ENCODE measurements around the gene WIPF1.

WIPF1 gene

DNA sequence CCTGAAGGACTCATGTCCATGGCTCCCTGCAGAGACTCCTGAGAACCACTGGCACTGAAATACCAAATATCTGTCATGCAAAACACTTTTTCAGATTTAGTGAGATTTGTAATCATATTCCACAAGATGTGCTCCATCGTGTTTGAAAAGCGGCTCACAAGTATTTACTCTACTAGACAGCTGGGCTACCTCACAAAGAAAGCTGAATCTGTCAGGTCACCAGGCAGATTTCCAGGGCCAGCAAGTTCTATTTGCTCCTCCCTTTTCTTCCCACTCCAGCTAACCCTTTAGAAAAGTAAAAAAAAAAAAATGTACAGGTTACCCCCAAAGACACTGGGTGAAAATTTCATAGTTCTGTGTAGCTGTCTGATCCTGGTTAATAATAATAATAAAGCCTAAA, 22.9 kb downstream of the WIPF1 start:
- TF ChIP-seq, protein P1, sequence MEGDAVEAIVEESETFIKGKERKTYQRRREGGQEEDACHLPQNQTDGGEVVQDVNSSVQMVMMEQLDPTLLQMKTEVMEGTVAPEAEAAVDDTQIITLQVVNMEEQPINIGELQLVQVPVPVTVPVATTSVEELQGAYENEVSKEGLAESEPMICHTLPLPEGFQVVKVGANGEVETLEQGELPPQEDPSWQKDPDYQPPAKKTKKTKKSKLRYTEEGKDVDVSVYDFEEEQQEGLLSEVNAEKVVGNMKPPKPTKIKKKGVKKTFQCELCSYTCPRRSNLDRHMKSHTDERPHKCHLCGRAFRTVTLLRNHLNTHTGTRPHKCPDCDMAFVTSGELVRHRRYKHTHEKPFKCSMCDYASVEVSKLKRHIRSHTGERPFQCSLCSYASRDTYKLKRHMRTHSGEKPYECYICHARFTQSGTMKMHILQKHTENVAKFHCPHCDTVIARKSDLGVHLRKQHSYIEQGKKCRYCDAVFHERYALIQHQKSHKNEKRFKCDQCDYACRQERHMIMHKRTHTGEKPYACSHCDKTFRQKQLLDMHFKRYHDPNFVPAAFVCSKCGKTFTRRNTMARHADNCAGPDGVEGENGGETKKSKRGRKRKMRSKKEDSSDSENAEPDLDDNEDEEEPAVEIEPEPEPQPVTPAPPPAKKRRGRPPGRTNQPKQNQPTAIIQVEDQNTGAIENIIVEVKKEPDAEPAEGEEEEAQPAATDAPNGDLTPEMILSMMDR (IDR thresholded peaks at IDR 0.05; ENCODE audit: low read depth, low read length): no peak
- in situ Hi-C loops (cut with HindIII; ENCODE audit: low sequenced_read_pairs): no loop called here
- no peak for DNase-seq (ENCODE audit: low read depth, low spot score)
- H3K4me3 ChIP-seq (ENCODE audit: low read depth, low read length): no peak overlapping the region

- TF ChIP-seq, protein P1 (IDR thresholded peaks at IDR 0.05; ENCODE audit: low read depth, low read length): no peak
- no peak for DNase-seq (ENCODE audit: low read depth, low spot score)
- in situ Hi-C loops (cut with HindIII; ENCODE audit: low sequenced_read_pairs): no loop called here
- no peak overlapping the region for H3K4me3 ChIP-seq (ENCODE audit: low read depth, low read length)
Observed at GRCh38 chr2:174573621-174574081, 24.0 kb downstream of the WIPF1 start.

DNA sequence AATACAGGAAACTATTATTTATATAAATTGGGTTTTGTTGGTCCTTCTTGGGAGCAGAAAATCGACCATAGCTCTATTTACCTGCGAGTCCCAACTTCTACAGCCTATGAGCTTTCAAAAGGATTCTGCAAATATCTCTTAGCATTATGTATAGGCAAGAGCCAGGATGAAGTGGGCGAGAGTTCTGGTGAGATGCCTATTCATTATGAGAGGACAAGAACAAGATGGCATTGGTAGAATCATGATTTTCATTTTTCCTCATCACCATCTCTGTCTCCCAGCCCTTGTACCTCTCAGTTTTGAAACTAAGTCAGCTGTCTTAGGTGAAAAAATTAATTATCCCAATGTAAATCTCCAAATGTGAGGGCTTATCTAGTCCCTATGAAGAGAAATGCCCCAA, 25.0 kb downstream of the WIPF1 start:
- H3K4me3 ChIP-seq (ENCODE audit: low read depth, low read length): no peak overlapping the region
- DNase-seq (ENCODE audit: low read depth, low spot score): no peak
- TF ChIP-seq, protein P1 (IDR thresholded peaks at IDR 0.05; ENCODE audit: low read depth, low read length): no peak
- in situ Hi-C loops (cut with HindIII; ENCODE audit: low sequenced_read_pairs): no loop called here

DNA sequence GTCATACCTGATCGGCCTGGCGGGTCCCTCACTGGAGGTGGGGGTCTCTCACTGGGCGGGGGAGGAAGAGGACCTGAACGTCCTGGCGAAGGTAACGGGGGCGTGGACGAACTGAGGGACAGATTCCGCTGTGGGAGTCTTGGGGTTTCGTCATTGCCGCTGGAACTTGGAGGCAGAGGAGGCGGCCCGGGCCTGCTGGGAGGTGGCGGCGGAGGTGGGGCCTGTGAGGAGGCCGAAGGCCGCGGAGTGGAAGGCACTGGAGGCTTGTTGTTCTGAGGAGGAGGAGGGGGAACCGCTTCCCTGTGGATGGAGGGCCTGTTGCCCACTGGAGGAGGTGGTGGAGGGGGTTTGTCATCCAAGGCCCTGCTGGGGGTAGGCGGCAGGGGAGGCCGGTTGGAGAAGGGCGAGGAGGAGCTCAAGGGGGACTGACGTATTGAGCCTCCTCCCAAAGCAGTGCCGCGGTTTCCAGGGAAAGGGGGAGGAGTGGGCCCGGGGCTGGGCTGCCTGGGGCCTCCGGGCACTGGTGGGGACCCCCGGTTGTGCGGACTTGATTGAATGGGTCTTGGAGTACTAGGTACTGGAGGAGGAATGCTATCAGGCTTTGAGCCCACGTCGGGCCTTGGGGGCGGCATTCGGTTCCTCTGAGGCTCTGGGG, 25.8 kb downstream of the WIPF1 start:
- TF ChIP-seq, protein P1 (IDR thresholded peaks at IDR 0.05; ENCODE audit: low read depth, low read length): no peak
- in situ Hi-C loops (cut with HindIII; ENCODE audit: low sequenced_read_pairs): no loop called here
- H3K4me3 ChIP-seq (ENCODE audit: low read depth, low read length): no peak overlapping the region
- DNase-seq (ENCODE audit: low read depth, low spot score): no peak

GRCh38 chr2:174570318-174570958, 27.2 kb downstream of the WIPF1 start:
- in situ Hi-C loops (cut with HindIII; ENCODE audit: low sequenced_read_pairs): no loop called here
- TF ChIP-seq, protein P1 (IDR thresholded peaks at IDR 0.05; ENCODE audit: low read depth, low read length): no peak
- no peak for DNase-seq (ENCODE audit: low read depth, low spot score)
- H3K4me3 ChIP-seq (ENCODE audit: low read depth, low read length): no peak overlapping the region

GRCh38 chr2:174569678-174570077, 27.9 kb downstream of the WIPF1 start:
- H3K4me3 ChIP-seq (ENCODE audit: low read depth, low read length): no peak overlapping the region
- TF ChIP-seq, protein P1 (IDR thresholded peaks at IDR 0.05; ENCODE audit: low read depth, low read length): no peak
- no peak for DNase-seq (ENCODE audit: low read depth, low spot score)
- in situ Hi-C loops (cut with HindIII; ENCODE audit: low sequenced_read_pairs): no loop called here
